Stimulated activated CD4-positive, alpha-beta T cell treated with anti-CD3 and anti-CD28 coated beads, TNF-alpha, amount 100 ng/mL, for 48 hours (primary cell): ENCODE data around the gene DHX16.
"Not testable (repeated sequence)": the region's sequence is repeated elsewhere in the genome, so short reads cannot be mapped to it uniquely, and the experiment has no call there.

Source experiments
- DNase-seq, 3 donors: peaks; one replicate each; pipeline ENCODE4 v3.0.0-alpha.2; 2020; ENCODE audit warnings: low read depth in 3 of 3

Gene DHX16

GRCh38 chr6:30679765-30680535, 7.1 kb upstream of the DHX16 start:
- no peak for DNase-seq

- DNase-seq = peak; percentile 82 to 86 (median 84)
These were observed 6.3 kb upstream of the DHX16 start for GRCh38 chr6:30678964-30679726.

- no peak for DNase-seq
These were observed 4.0 kb upstream of the DHX16 start for GRCh38 chr6:30676660-30677285.

- DNase-seq = no peak
These were observed 1.9 kb downstream of the DHX16 start for GRCh38 chr6:30670760-30671527.

GRCh38 chr6:30666300-30666699, 6.5 kb downstream of the DHX16 start:
- peak in 1 of 3 donors; percentile 43 for DNase-seq

GRCh38 chr6:30664994-30665767, 7.6 kb downstream of the DHX16 start:
- no peak for DNase-seq

GRCh38 chr6:30657922-30658321, 14.9 kb downstream of the DHX16 start:
- DNase-seq = not testable (repeated sequence)

GRCh38 chr6:30657454-30657853, 15.4 kb downstream of the DHX16 start:
- no peak for DNase-seq

- DNase-seq = no peak
These were observed 16.3 kb downstream of the DHX16 start for GRCh38 chr6:30656513-30656912.

GRCh38 chr6:30655743-30656094, 17.1 kb downstream of the DHX16 start:
- no peak for DNase-seq

GRCh38 chr6:30654798-30655742, 17.7 kb downstream of the DHX16 start:
- DNase-seq = no peak

GRCh38 chr6:30651143-30651542, 21.7 kb downstream of the DHX16 start:
- no peak for DNase-seq

- peak; percentile 63 to 73 (median 70) for DNase-seq
These were observed 25.3 kb downstream of the DHX16 start for GRCh38 chr6:30647242-30648116.

GRCh38 chr6:30646450-30647241, 26.2 kb downstream of the DHX16 start, which contains the start of gene C6orf136:
Gene C6orf136 (plus strand): TSS chr6:30647133. CDS start chr6:30647232, 99 bp downstream.
- DNase-seq = peak; percentile 89 to 90 (median 89)

- DNase-seq = no peak
These were observed 26.8 kb downstream of the DHX16 start for GRCh38 chr6:30645989-30646388.

GRCh38 chr6:30644769-30645168, 28.0 kb downstream of the DHX16 start:
- DNase-seq = no peak

GRCh38 chr6:30643656-30644055, 29.1 kb downstream of the DHX16 start:
- no peak for DNase-seq

GRCh38 chr6:30641048-30641447, 31.8 kb downstream of the DHX16 start:
- DNase-seq = no peak
